ENCODE data around the gene SYNM.

SYNM gene

DNA sequence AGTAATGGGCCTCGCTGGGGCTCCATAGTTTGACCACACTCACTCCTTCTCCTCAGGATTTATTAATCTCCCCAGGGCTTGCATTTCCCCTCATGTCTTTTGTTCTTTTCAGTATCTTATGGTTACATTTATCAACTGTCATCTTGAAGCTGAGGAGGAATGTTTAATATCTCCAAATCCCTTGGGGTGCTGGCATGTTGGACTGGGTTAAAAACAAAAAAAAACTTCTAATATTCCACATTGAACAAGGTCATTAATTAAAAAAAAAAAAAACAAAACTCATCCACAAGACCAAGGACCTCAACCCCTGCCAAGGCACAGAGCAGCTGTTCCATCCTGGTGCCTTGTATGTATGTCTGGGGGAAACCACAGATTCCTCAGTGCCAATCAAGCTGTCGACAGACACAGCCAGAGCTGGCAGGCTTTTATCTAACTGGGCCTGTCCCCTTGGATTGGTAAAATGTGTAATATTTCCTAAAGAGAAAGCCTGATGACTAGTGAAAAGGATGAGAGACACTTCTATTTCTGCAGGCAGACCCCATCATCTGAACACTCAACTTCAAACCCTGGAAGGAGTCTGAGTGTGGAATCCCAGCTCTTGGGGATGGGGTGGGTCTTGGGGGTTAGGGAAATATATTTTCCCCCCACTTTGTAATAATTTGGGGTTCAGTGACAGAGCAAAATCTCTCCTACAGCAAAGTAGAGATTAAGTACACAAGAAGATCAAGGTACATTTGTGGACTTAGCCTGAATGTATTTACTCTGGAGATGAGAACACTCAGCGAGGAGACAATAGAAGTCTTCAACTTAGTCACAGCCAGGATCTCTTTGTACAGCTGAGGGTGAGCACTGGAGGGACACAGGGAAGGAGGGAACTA lies 75.4 kb downstream of the SYNM start:
- DNase-seq (ENCODE audit: low read depth): no peak
- H3K4me3 ChIP-seq (ENCODE audit: low read depth, low read length): no peak overlapping the region

DNA sequence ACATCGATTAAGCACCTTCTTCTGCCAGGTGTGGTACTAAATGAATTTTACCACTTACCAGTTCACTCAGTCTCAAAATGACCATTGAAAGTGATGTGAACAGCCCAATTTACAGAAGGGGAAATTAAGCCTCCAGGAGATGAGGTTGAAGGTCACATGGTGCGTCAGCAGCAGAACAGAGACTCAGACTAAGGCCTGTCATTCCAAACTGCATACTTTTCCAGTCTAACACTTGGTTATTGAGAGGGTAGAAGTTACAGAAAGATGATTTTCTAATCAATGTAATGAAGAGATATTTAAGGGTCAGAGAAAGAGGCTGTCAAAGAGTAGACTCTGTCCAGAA lies 76.1 kb downstream of the SYNM start:
- H3K4me3 ChIP-seq (ENCODE audit: low read depth, low read length): no peak overlapping the region

DNA sequence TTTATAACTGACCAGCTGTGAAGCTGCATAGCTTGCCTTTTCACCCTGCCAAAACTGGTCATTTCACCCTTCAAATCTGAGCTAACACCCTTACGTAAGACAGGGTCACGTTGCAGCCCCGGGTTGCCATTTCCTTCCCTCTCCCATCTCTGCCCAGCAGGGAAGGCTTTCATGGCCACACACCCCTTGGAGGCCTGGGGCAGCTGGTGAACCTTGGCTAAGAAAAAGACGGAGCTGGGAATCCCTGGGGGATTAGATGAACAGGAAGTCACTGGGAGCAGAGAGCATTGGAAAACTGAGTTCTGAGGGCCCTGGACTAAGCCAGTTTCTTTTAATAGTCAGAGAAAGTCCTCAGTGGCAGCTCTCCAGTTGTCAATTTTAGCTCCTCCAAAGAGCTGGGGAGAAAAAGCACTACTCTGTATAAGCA lies 76.7 kb downstream of the SYNM start:
- DNase-seq (ENCODE audit: low read depth): no peak
- H3K4me3 ChIP-seq (ENCODE audit: low read depth, low read length): no peak overlapping the region

More for the DNA sequence above, 76.1 kb downstream of the SYNM start:
- DNase-seq (ENCODE audit: low read depth): no peak

DNA sequence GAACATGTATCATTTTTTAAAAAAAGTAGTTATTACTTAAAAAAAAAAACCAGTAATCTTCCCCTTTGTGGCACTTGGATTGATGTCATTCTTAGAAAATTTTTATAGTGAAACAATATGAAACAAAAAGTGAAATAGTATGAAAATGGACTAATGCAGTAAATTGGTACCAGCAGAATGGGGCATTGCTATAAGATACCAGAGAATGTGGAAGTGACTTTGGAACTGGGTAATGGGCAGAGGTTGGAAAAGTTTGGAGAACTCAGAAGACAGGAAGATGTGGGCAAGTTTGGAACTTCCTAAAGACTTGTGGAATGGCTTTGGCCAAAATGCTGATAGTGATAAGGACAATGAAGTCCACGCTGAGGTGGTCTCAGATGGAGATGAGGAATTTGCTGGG lies 77.9 kb downstream of the SYNM start:
- no peak overlapping the region for H3K4me3 ChIP-seq (ENCODE audit: low read depth, low read length)

More for the DNA sequence above, 77.9 kb downstream of the SYNM start:
- no peak for DNase-seq (ENCODE audit: low read depth)
